HG02885 (cell line): ENCODE measurements around the gene PRDM11.
A peak's percentile ranks its signal among the peaks of the same experiment; 100 is the strongest.

Source experiments
- ATAC-seq: cut with Tn5 transposase; IDR thresholded peaks from one replicate; pipeline ENCODE4 v1.9.1; 2021; ENCODE audit warnings: mild to moderate bottlenecking; ENCODE audit not compliant: unreplicated experiment, poor library complexity

The PRDM11 gene

GRCh38 chr11:45205978-45206377 is 59.5 kb downstream of the PRDM11 start:
- no peak for ATAC-seq

GRCh38 chr11:45208135-45208534 is 61.7 kb downstream of the PRDM11 start:
- no peak for ATAC-seq

- no peak for ATAC-seq
Measured at GRCh38 chr11:45209000-45209879, 62.8 kb downstream of the PRDM11 start.

GRCh38 chr11:45209891-45210699 is 63.7 kb downstream of the PRDM11 start:
- ATAC-seq: peak; percentile 56

- no peak for ATAC-seq
Measured at GRCh38 chr11:45210846-45211245, 64.4 kb downstream of the PRDM11 start.

- ATAC-seq: no peak
Measured at GRCh38 chr11:45211732-45212131, 65.3 kb downstream of the PRDM11 start.

- ATAC-seq: no peak
Measured at GRCh38 chr11:45212566-45213315, 66.3 kb downstream of the PRDM11 start.

- no peak for ATAC-seq
Measured at GRCh38 chr11:45213316-45213665, 66.9 kb downstream of the PRDM11 start.

GRCh38 chr11:45213717-45214116 is 67.3 kb downstream of the PRDM11 start:
- ATAC-seq: no peak

GRCh38 chr11:45215098-45215865 is 68.8 kb downstream of the PRDM11 start:
- no peak for ATAC-seq

GRCh38 chr11:45216031-45216430 is 69.6 kb downstream of the PRDM11 start:
- no peak for ATAC-seq

GRCh38 chr11:45216901-45217300 is 70.5 kb downstream of the PRDM11 start:
- no peak for ATAC-seq

GRCh38 chr11:45217991-45218390 is 71.6 kb downstream of the PRDM11 start:
- no peak for ATAC-seq

- ATAC-seq: no peak
Measured at GRCh38 chr11:45218705-45219104, 72.3 kb downstream of the PRDM11 start.

- ATAC-seq: no peak
Measured at GRCh38 chr11:45219411-45219810, 73.0 kb downstream of the PRDM11 start.

- no peak for ATAC-seq
Measured at GRCh38 chr11:45223496-45223895, 77.1 kb downstream of the PRDM11 start.

- ATAC-seq: no peak
Measured at GRCh38 chr11:45224766-45225165, 78.3 kb downstream of the PRDM11 start.

- ATAC-seq: no peak
Measured at GRCh38 chr11:45225277-45225676, 78.8 kb downstream of the PRDM11 start.

- no peak for ATAC-seq
Measured at GRCh38 chr11:45225961-45226871, 79.8 kb downstream of the PRDM11 start.
